ENCODE data around the gene POLR1F.

Gene POLR1F

GRCh38 chr7:19674266-19674960 lies 34.4 kb downstream of the POLR1F start:
- no peak for DNase-seq

- DNase-seq, result no peak
Observed at GRCh38 chr7:19670806-19671205, 38.0 kb downstream of the POLR1F start.

GRCh38 chr7:19665399-19666008 lies 43.3 kb downstream of the POLR1F start:
- no peak for DNase-seq

- DNase-seq, result no peak
Observed at GRCh38 chr7:19663816-19664462, 44.9 kb downstream of the POLR1F start.

- DNase-seq, result no peak
Observed at GRCh38 chr7:19648791-19649190, 60.0 kb downstream of the POLR1F start.
